NCI-H2171 (cell line): Measurements from ENCODE around the gene FGD6.
A peak's percentile ranks its signal among the peaks of the same experiment; 100 is the strongest.
"Not testable (repeated sequence)": the region's sequence is repeated elsewhere in the genome, so short reads cannot be mapped to it uniquely, and the experiment has no call there.

Source experiments
- DNase-seq: peaks from one replicate; lab custom pipeline; 2025; lab: John Stamatoyannopoulos, UW

Gene FGD6

GRCh38 chr12:95234187-95234586, 16.9 kb upstream of the FGD6 start:
- not testable (repeated sequence) for DNase-seq

GRCh38 chr12:95231190-95231589, 13.9 kb upstream of the FGD6 start:
- DNase-seq: no peak

GRCh38 chr12:95230313-95230712, 13.0 kb upstream of the FGD6 start:
- DNase-seq: no peak

- no peak for DNase-seq
These were observed 12.4 kb upstream of the FGD6 start for GRCh38 chr12:95229636-95230035.

- DNase-seq: no peak
These were observed 11.3 kb upstream of the FGD6 start for GRCh38 chr12:95228617-95229016.

GRCh38 chr12:95227818-95228356, 10.6 kb upstream of the FGD6 start:
- no peak for DNase-seq

GRCh38 chr12:95225645-95226212, 8.5 kb upstream of the FGD6 start:
- no peak for DNase-seq

GRCh38 chr12:95224202-95225170, 7.2 kb upstream of the FGD6 start:
- no peak for DNase-seq

- DNase-seq: no peak
These were observed 3.5 kb upstream of the FGD6 start for GRCh38 chr12:95220726-95221125.

GRCh38 chr12:95220190-95220589, 2.9 kb upstream of the FGD6 start:
- no peak for DNase-seq

- peak; percentile 84 for DNase-seq
These were observed 1.2 kb upstream of the FGD6 start for GRCh38 chr12:95218150-95219133.

- DNase-seq: peak; percentile 42
These were observed 423 bp downstream of the FGD6 start for GRCh38 chr12:95216711-95217376.

GRCh38 chr12:95215949-95216348, 1.3 kb downstream of the FGD6 start:
- no peak for DNase-seq

GRCh38 chr12:95214466-95214865, 2.8 kb downstream of the FGD6 start:
- DNase-seq: no peak

- DNase-seq: no peak
These were observed 3.3 kb downstream of the FGD6 start for GRCh38 chr12:95213928-95214327.

GRCh38 chr12:95213119-95213518, 4.1 kb downstream of the FGD6 start:
- no peak for DNase-seq

GRCh38 chr12:95212586-95212985, 4.7 kb downstream of the FGD6 start:
- no peak for DNase-seq

GRCh38 chr12:95208678-95209077, 8.6 kb downstream of the FGD6 start:
- peak; percentile 76 for DNase-seq

GRCh38 chr12:95207407-95207806, 9.9 kb downstream of the FGD6 start:
- no peak for DNase-seq

GRCh38 chr12:95206916-95207315, 10.4 kb downstream of the FGD6 start:
- DNase-seq: no peak

GRCh38 chr12:95205685-95206084, 11.6 kb downstream of the FGD6 start:
- no peak for DNase-seq
